OCI-M2 (cell line): ENCODE measurements around the gene MSN.

Experiments used
- DNase-seq: peaks from one replicate; lab custom pipeline; 2025; ENCODE audit not compliant: unreplicated experiment; lab: John Stamatoyannopoulos, UW

MSN gene

GRCh38 chrX:65671966-65672365, 4.5 kb downstream of the MSN start:
- DNase-seq: no peak

DNA sequence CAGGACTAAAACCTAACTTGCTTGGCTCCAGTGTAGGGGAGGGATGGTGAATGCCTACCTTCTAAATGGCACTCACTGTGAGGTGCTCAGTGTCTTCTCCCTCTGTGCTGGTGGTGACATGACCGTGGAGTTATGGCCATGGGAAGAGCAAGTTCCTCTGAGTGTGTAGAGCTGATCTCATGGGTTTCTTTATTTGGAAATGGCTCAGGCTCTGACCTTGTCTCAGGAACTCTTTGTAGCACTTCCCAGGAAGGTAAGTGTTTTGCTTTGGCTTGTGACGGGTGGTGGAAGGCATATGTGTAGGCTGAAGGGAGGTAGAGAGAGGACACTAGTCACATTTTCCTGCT, 6.4 kb downstream of the MSN start:
- no peak for DNase-seq

- no peak for DNase-seq
Observed at GRCh38 chrX:65674204-65674893, 6.9 kb downstream of the MSN start.

DNA sequence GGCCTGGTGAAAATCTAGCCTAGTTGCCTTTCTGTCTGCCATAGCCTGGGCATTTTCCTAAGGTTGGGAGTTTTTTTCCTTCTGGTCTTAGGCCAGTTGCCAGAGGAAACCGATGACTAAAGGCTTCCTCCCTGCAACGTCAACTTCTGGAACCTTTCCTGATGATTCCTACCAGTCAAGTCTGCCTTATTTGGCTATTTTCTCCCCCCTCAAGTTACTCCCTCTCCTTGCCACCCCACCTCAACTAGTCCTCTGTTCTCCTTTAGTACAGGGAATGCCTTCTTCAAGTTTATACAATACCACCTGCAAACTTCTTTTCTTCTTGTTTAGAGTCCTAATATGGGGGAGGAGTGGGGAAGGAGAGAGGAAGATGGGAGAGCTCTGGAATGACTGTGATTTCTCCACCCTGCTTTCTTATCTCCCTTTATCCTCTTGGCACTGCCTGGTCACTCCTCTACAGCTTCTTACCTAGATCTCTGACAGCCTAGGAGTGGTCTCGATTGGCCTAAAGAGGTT, 10.6 kb downstream of the MSN start:
- DNase-seq: no peak

DNA sequence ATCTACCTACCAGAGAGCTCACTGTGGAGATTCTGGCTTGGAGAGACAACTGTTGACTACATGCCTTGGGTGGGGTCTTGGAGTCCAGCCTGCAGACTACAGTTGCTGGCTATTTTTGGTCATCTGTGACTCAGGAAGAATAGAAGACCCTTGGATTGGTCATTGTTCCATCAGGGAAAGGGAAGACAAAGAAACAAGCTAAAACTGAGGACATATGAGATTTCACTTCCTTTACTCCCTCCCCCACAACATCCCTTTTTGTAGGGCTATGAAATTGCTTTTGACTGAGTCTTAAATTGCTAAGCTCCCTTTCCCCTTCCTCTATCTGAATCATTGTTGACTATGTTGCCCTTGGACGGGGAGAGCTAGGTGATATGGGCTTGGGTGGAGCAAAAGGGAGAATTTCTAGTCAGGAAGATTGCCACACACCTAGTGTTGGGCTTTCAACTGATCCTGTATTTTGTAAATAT, 11.7 kb downstream of the MSN start:
- no peak for DNase-seq

GRCh38 chrX:65681810-65682209, 14.4 kb downstream of the MSN start:
- no peak for DNase-seq

DNA sequence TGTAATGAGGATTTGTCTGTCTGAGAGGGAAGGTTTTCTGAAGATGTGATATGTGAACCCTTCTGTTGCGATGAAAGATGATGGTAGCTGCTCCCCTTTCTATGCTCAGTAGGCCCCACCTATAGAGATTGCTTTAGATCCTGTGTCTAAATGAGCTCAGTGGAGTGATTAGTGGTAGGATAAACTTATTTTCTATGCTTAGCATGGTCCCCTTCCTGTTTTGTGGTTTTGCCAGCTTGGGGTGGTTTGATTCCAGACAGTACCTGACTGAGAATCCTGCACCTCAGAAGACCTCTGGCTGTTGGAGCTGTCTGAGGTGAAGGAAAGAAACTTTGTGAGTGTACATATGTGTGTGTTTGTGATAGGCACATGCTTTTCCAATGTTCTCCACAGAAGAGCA, 17.7 kb downstream of the MSN start:
- DNase-seq: no peak

GRCh38 chrX:65686236-65686635, 18.8 kb downstream of the MSN start:
- DNase-seq: no peak

- DNase-seq: no peak
Observed at GRCh38 chrX:65687367-65687766, 19.9 kb downstream of the MSN start.

DNA sequence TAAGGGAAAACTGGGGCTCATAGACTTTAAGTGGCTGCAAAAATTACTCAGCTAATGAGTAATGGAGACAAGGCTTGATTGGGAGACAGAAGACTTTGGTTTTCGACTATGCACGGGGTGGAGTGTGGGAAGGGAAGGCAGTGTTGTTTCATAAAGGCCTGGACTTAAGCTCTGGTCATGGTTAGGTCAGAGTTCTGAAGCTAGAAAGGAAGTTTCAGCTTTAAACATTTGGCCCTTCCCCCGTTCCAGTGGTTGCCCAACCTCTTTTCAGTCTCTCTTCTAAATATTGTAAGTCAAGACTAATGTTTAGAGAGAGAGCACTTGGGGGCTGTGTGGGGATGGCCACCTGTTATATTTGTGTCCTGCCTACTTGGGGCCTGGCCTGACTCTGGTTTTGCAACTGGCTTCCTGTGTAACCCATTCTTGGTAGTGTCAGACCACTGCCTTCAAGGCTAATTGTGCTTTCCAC, 21.0 kb downstream of the MSN start:
- no peak for DNase-seq

GRCh38 chrX:65689377-65689776, 21.9 kb downstream of the MSN start:
- no peak for DNase-seq

DNA sequence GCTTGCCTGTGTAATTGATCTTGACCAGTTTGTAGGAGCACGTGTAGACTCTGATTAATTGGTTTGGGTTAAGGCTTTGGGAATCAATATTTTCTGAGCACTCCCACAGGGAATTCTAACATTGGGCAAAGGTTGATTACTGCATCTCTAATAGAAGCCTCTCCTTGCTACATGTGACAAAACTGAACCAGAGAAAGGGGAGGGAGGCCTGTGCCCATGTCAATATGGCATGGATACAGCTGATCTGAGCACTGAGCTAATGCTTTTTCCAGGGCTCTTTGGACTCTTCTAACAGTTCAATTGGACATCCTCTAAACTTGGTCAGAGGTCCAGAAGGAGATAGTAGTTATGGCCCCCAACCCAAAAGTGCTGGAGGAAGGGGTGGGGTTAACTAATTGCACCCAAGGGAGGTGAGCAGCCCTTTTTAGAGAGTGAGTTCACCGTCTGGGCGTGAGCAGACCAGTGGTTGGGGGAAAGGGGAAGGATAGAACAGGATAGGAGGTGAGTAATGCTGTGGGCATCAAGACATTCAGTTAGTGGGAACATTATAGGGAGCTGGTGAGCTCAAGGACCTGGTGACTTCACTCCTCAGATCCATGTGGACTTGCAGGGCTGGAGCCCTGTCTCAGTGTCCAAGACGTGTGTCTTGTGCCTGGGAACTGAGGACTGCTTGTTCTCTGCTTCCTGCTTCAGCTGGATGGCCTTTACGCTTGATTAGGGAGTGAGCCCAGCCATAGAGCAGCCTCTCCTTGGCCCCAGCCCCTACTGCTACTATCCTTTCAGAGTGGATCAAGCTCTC, 22.8 kb downstream of the MSN start:
- DNase-seq: no peak

DNA sequence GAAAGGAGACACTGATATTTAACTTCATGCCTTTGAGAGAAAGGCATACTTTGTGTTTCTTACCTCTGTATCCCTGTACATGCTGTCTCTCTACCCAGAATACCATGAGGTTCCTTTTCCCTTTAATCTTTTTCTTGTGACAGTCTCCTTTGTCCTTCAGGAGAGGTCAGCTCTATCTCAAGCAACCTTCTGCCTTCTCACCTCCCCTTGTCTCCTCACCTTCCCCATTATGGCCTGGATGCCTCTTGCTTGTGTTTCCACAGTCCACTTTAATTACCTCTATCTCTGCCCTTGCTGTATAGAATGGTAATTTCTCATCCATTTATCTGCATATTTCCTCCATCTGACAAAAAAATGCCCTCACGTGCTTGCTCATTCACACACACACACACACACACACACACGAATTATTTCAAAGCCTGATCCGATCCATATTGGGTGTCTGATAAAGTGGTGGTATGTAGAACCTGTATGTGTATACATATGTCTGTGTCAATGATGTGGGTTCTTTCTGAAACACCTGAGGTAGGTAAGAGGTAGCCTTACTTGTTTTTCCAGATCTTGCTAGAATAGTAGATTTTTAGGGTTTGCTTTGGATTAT, 28.5 kb downstream of the MSN start:
- no peak for DNase-seq

DNA sequence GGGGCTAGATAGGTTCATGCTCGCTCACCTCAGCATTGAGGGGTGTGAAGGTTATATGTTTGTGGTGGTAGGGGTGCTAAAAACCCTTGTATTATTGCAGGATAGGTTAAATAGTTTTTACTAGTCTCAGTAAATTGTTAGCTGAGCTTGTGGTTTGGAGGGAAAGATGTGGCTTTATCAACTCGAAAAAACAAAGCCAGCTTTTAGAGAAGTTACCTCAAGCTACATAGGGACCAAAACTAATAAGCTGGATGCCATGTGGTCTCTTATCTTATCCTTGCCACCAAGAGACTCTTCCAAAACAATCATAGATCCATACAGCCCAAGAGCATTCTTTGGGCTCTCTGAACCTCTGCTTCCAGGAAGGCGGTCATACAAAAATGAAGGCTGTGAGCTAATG, 29.2 kb downstream of the MSN start:
- peak; percentile 48 for DNase-seq

- no peak for DNase-seq
Observed at GRCh38 chrX:65697211-65697641, 29.8 kb downstream of the MSN start.

DNA sequence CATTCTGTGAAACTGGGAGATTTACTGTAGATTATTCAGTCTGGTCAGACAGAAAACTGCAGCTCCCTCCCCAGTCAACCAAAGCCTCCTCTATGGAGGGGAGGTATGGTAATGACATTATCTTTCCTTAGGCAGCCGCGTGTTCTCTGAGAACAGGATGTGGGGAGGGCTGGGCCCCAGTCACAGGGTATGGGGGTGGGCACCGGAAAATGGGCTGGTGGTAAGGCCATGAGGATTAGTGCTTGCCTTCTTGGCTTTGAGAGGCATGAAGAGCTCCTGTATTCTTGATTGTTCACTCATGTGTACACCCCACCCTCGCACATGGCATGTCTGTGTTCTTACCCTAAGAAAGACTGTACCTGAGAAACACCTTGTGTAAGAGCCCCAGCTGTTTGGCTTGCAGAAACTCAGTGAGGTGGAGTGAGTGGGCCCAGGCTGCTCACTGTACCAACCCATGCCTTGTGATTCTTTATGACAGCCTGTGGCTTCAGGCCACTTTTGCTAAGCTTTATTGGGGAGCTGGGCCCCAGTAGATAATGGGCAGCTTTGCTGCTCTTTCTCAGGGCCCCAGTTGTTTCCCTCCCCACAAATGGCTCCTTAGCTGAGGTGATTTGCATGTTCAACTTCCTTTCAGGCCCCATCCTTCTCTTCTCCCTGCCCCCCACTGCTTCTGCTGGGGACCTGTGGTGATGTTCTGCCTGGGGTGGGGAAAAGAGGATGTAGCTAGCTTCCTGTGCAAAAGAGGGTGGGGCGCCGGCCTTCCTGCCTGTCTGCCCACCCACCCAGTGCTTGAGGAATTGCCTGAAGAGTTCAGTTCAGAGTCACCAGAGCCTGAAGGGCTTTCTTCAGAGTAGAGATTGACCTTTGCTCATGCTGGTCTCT, 30.7 kb downstream of the MSN start:
- DNase-seq: peak; percentile 77

DNA sequence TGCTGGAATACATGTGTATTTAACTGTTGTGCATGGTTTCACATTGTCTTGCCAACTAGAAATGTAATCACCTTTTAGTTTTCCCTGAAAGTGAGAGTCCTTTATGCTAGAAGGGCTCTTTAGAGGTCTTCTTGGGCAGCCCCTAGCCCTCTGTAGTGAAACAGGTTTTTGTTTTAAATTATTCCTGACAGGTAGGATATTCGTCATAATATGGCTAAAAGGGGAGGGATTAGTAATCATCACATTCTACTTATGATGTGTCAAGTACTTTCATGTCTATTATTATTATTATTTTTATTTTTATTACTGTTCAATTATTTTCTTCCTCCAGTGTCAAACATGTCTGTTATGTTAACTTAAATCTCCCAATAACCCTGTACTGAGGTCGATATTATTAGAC, 35.5 kb downstream of the MSN start:
- DNase-seq: no peak

GRCh38 chrX:65705439-65705838, 38.0 kb downstream of the MSN start:
- DNase-seq: no peak

GRCh38 chrX:65706041-65706828, 38.8 kb downstream of the MSN start:
- DNase-seq: no peak

DNA sequence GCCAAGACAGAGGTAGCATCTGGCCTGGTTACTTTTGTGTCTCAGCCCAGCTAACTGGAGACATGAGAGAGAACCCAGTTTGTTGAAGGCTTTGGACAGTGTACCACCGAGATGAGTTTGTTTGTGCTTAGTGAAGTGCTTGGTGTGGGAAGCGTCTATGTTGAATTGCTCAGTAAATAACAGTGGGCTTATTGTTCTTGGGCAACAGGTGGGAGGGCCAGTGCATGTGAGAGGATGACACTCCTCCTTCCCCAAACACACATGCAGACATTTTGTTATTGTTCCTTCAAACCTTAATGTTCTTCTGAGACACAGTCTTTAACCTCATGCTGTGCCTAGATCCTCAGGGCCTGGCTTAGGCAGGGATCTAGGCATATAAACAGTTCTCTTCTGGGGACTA, 39.7 kb downstream of the MSN start:
- DNase-seq: no peak
